HG03521 (cell line): Measurements from ENCODE around the gene MAGEF1.

ENCODE experiments used
- ATAC-seq: cut with Tn5 transposase; IDR thresholded peaks from one replicate; pipeline ENCODE4 v1.9.1; 2021; ENCODE audit warnings: mild to moderate bottlenecking, moderate library complexity; ENCODE audit not compliant: unreplicated experiment

Gene MAGEF1

GRCh38 chr3:184670091-184670602 is 41.7 kb downstream of the MAGEF1 start:
- no peak for ATAC-seq

- no peak for ATAC-seq
Observed at GRCh38 chr3:184669578-184669977, 42.3 kb downstream of the MAGEF1 start.

- ATAC-seq: no peak
Observed at GRCh38 chr3:184666442-184666841, 45.4 kb downstream of the MAGEF1 start.

GRCh38 chr3:184665101-184665500 is 46.8 kb downstream of the MAGEF1 start:
- no peak for ATAC-seq

GRCh38 chr3:184663756-184664155 is 48.1 kb downstream of the MAGEF1 start:
- no peak for ATAC-seq

GRCh38 chr3:184663356-184663755 is 48.5 kb downstream of the MAGEF1 start:
- ATAC-seq: no peak

- no peak for ATAC-seq
Observed at GRCh38 chr3:184662187-184662586, 49.7 kb downstream of the MAGEF1 start.

- no peak for ATAC-seq
Observed at GRCh38 chr3:184660931-184661330, 50.9 kb downstream of the MAGEF1 start.
